ENCODE results near the gene MCTP1.

MCTP1 gene

GRCh38 chr5:94796586-94796985 lies 488.3 kb downstream of the MCTP1 start:
- DNase-seq = no peak

- no peak for DNase-seq
Observed at GRCh38 chr5:94793816-94794198, 491.1 kb downstream of the MCTP1 start.

GRCh38 chr5:94793113-94793815 lies 491.6 kb downstream of the MCTP1 start:
- DNase-seq = no peak

GRCh38 chr5:94791829-94792228 lies 493.1 kb downstream of the MCTP1 start:
- no peak for DNase-seq

- no peak for DNase-seq
Observed at GRCh38 chr5:94788527-94788926, 496.4 kb downstream of the MCTP1 start.

- DNase-seq = no peak
Observed at GRCh38 chr5:94784536-94785505, 500.1 kb downstream of the MCTP1 start.

- DNase-seq = no peak
Observed at GRCh38 chr5:94782383-94782782, 502.5 kb downstream of the MCTP1 start.

- no peak for DNase-seq
Observed at GRCh38 chr5:94779684-94780083, 505.2 kb downstream of the MCTP1 start.

GRCh38 chr5:94778732-94779131 lies 506.2 kb downstream of the MCTP1 start:
- DNase-seq = no peak

GRCh38 chr5:94778299-94778698 lies 506.6 kb downstream of the MCTP1 start:
- DNase-seq = no peak

GRCh38 chr5:94777056-94777880 lies 507.6 kb downstream of the MCTP1 start:
- no peak for DNase-seq

- no peak for DNase-seq
Observed at GRCh38 chr5:94776167-94776566, 508.7 kb downstream of the MCTP1 start.

GRCh38 chr5:94775088-94775487 lies 509.8 kb downstream of the MCTP1 start:
- no peak for DNase-seq

- no peak for DNase-seq
Observed at GRCh38 chr5:94771742-94772141, 513.2 kb downstream of the MCTP1 start.

- no peak for DNase-seq
Observed at GRCh38 chr5:94769996-94770395, 514.9 kb downstream of the MCTP1 start.

GRCh38 chr5:94761786-94762185 lies 523.1 kb downstream of the MCTP1 start:
- no peak for DNase-seq

- no peak for DNase-seq
Observed at GRCh38 chr5:94761055-94761454, 523.8 kb downstream of the MCTP1 start.

GRCh38 chr5:94759961-94760360 lies 524.9 kb downstream of the MCTP1 start:
- no peak for DNase-seq

GRCh38 chr5:94759022-94759421 lies 525.9 kb downstream of the MCTP1 start:
- no peak for DNase-seq

GRCh38 chr5:94754824-94755223 lies 530.1 kb downstream of the MCTP1 start:
- no peak for DNase-seq

GRCh38 chr5:94751460-94751859 lies 533.4 kb downstream of the MCTP1 start:
- DNase-seq = no peak

- DNase-seq = no peak
Observed at GRCh38 chr5:94750681-94751080, 534.2 kb downstream of the MCTP1 start.

- DNase-seq = no peak
Observed at GRCh38 chr5:94749042-94749441, 535.9 kb downstream of the MCTP1 start.

Measured in NCI-H187 (cell line).